Measurements from ENCODE around the gene GUCY1B1. TPM values are rescaled to one million over a fixed set of nuclear protein-coding genes. Genes with fewer than 3 reads are reported as not detected.

GUCY1B1 gene
- 0.17 to 0.38 TPM (median 0.26 TPM) in 5 replicates for total RNA-seq (2022; extraction: Qiagen RNA extraction; ENCODE audit: low read depth)

GRCh38 chr4:155758481-155759371 lies at the start of gene GUCY1B1:
TSS of gene GUCY1B1 (plus strand) at chr4:155759021. CDS start at chr4:155759141, 120 bp downstream.

Other genes starting within 250 kb of the GUCY1B1 start
- not detected in 5 replicates for gene GUCY1A1, start 92.2 kb upstream of the GUCY1B1 start, total RNA-seq (2022; extraction: Qiagen RNA extraction; ENCODE audit: low read depth)
- not detected in 5 replicates for gene ASIC5, start 107.3 kb downstream of the GUCY1B1 start, total RNA-seq (2022; extraction: Qiagen RNA extraction; ENCODE audit: low read depth)
- gene TDO2, start 144.7 kb downstream of the GUCY1B1 start, total RNA-seq (2022; extraction: Qiagen RNA extraction; ENCODE audit: low read depth), result 0.28 to 1.2 TPM (median 0.91 TPM) in 5 replicates
- 0.87 to 1.1 TPM (median 0.88 TPM) in 5 replicates for gene CTSO, start 194.8 kb downstream of the GUCY1B1 start, total RNA-seq (2022; extraction: Qiagen RNA extraction; ENCODE audit: low read depth)

Measured in A549 treated with DMSO at 1 μM for 4 hours (cell line).